Gastrocnemius medialis (tissue), 4 donors: ENCODE measurements around the gene ADAMTSL3. TPM values are rescaled to one million over a fixed set of nuclear protein-coding genes. Genes with fewer than 3 reads are reported as not detected.
"Not testable (repeated sequence)": the region's sequence is repeated elsewhere in the genome, so short reads cannot be mapped to it uniquely, and the experiment has no call there.

Source experiments
- ATAC-seq, 2 donors: fragments of 150-250 bp; one replicate each; pipeline ENCODE4 v1.9.1; 2016
- DNase-seq, 2 donors: peaks; one replicate each; pipeline ENCODE4 v3.0.0-alpha.2; 2019
- H3K27ac ChIP-seq, 4 donors: fragments of 200-600 bp; sonication (generic); 1 replicate in 1 of 4; 2 replicates in 3 of 4; pipeline ENCODE4 v1.5.1; 2016 to 2018; ENCODE audit warnings: mild to moderate bottlenecking in 2 of 4, moderate library complexity in 1 of 4
- H3K27me3 ChIP-seq, 3 donors: fragments of 200-600 bp; sonication (generic) in 2 of 3; 1 replicate in 1 of 3; 2 replicates in 2 of 3; pipeline versions ENCODE4 v1.5.1 to v1.6.0; 2016 to 2019; ENCODE audit warnings: mild to moderate bottlenecking in 1 of 3, moderate library complexity in 1 of 3
- H3K36me3 ChIP-seq, 2 donors: fragments of 200-600 bp; sonication (generic) in 1 of 2; one replicate each; pipeline ENCODE4 v1.5.1; 2017 to 2018
- H3K4me1 ChIP-seq, 2 donors: fragments of 200-600 bp; sonication (generic) in 1 of 2; one replicate each; pipeline ENCODE4 v1.5.1; 2016 to 2017; ENCODE audit warnings: mild to moderate bottlenecking in 2 of 2
- H3K4me3 ChIP-seq, 4 donors: fragments of 200-600 bp; sonication (generic) in 3 of 4; 1 replicate in 1 of 4; 2 replicates in 3 of 4; pipeline ENCODE4 v1.5.1; 2016 to 2019; ENCODE audit warnings: mild to moderate bottlenecking in 2 of 4
- H3K9me3 ChIP-seq, 3 donors: fragments of 200-600 bp; sonication (generic) in 2 of 3; 1 replicate in 1 of 3; 2 replicates in 2 of 3; pipeline ENCODE4 v1.5.1; 2016 to 2019
- CTCF ChIP-seq, 5 experiments: fragments of 450-650 bp in 3 of 5; fragments of 200-600 bp in 2 of 5; sonication (generic) in 2 of 5; IDR thresholded peaks in 4 of 5; conservative IDR thresholded peaks in 1 of 5; 1 replicate in 4 of 5; 2 replicates in 1 of 5; pipeline ENCODE4 v1.5.1; 2016 to 2019; ENCODE audit warnings: antibody characterized with exemption in 5 of 5, mild to moderate bottlenecking in 3 of 5, moderate library complexity in 3 of 5
- POLR2A ChIP-seq, 2 donors: fragments of 450-650 bp; IDR thresholded peaks; one replicate each; pipeline ENCODE4 v1.6.1; 2017; ENCODE audit warnings: antibody characterized with exemption in 2 of 2, mild to moderate bottlenecking in 2 of 2, moderate library complexity in 2 of 2
- in situ Hi-C, 4 donors: fragments of 200-750 bp; cut with MboI; loops; one replicate each; pipeline versions ENCODE4 v1.15.0 to v1.8.0; 2017; ENCODE audit warnings: low sequenced_read_pairs in 4 of 4
- intact Hi-C: fragments of 100-400 bp; cut with DNase I; formaldehyde crosslinking; loops from one replicate; pipeline ENCODE4 v1.15.1; 2023; ENCODE audit warnings: low total_unique reads
- total RNA-seq, 4 donors: library from RNA; depleted of rRNA; stranded (reverse); fragments of >200 nt; gene quantifications; one replicate each; pipeline versions ENCODE4 v1.1.0 to v1.2.3, GENCODE V29; 2016

ADAMTSL3 gene
- total RNA-seq, 4 donors from 2014 or later = 0.66 to 2.9 (median 0.76) TPM

GRCh38 chr15:83698294-83698693, 44.4 kb downstream of the ADAMTSL3 start:
- TF ChIP-seq POLR2A (IDR thresholded peaks at IDR 0.05) (no peak), CTCF (IDR thresholded peaks at IDR 0.05 in 4 of 5, conservative IDR thresholded peaks at IDR 0.05 in 1 of 5) (no peak)
- peak overlapping the region in 1 of 4 donors; percentile 34 for H3K27ac ChIP-seq
- peak; percentile 65 to 74 for ATAC-seq
- H3K27me3 ChIP-seq = no peaks in the 10 kb centered on the region
- in situ Hi-C loops (no loop called here), intact Hi-C loops (no loop called here)
- no peaks in the 10 kb centered on the region for H3K36me3 ChIP-seq
- peaks cover 0 to 3% of the 10 kb centered on the region in 2 donors for H3K4me1 ChIP-seq
- H3K9me3 ChIP-seq = no peaks in the 10 kb centered on the region
- peak; percentile 19 to 57 for DNase-seq
- H3K4me3 ChIP-seq = no peak overlapping the region

- Histone ChIP-seq H3K4me1 (peaks cover 0 to 3% of the 10 kb centered on the region in 2 donors), H3K27ac (peak overlapping the region in 1 of 4 donors; percentile 34), H3K4me3 (no peak overlapping the region), H3K36me3 (no peaks in the 10 kb centered on the region), H3K9me3 (no peaks in the 10 kb centered on the region), H3K27me3 (no peaks in the 10 kb centered on the region)
- in situ Hi-C loops = no loop called here
- intact Hi-C loops = no loop called here
- DNase-seq (no peak), ATAC-seq (no peak)
- TF ChIP-seq CTCF (IDR thresholded peaks at IDR 0.05 in 4 of 5, conservative IDR thresholded peaks at IDR 0.05 in 1 of 5) = no peak
- no peak for TF ChIP-seq POLR2A (IDR thresholded peaks at IDR 0.05)
Measured at GRCh38 chr15:83699028-83699427, 45.1 kb downstream of the ADAMTSL3 start.

- Histone ChIP-seq H3K36me3 (no peaks in the 10 kb centered on the region), H3K9me3 (no peaks in the 10 kb centered on the region), H3K4me1 (no peaks in the 10 kb centered on the region), H3K27ac (no peak overlapping the region), H3K27me3 (no peaks in the 10 kb centered on the region), H3K4me3 (no peak overlapping the region)
- in situ Hi-C loops (no loop called here), intact Hi-C loops (no loop called here)
- ATAC-seq = peak; percentile 56 to 83
- peak in 1 of 2 donors; percentile 15 for DNase-seq
- TF ChIP-seq POLR2A (IDR thresholded peaks at IDR 0.05) = no peak
- no peak for TF ChIP-seq CTCF (IDR thresholded peaks at IDR 0.05 in 4 of 5, conservative IDR thresholded peaks at IDR 0.05 in 1 of 5)
Measured at GRCh38 chr15:83700082-83700481, 46.2 kb downstream of the ADAMTSL3 start.

DNA sequence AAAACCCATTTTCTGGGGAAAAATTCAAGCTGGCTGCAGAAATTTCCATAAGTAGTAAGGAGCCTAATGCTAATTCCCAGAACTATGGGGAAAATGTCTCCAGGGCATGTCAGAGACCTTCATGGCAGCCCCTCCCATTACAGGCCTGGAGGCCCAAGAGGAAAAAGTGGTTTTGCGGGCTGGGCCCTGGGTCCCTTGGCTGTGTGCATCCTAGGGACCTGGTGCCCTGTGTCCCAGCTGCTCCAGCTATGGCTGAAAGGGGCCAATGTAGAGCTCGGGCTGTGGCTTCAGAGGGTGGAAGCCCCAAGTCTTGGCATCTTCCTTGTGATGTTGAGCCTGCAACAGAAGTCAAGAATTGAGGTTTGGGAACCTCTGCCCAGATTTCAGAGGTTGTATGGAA, 48.4 kb downstream of the ADAMTSL3 start:
- DNase-seq, H3K36me3 ChIP-seq, intact Hi-C loops, H3K27me3 ChIP-seq, H3K9me3 ChIP-seq, in situ Hi-C loops, ATAC-seq, H3K4me1 ChIP-seq, H3K27ac ChIP-seq, H3K4me3 ChIP-seq: not testable (repeated sequence)

DNA sequence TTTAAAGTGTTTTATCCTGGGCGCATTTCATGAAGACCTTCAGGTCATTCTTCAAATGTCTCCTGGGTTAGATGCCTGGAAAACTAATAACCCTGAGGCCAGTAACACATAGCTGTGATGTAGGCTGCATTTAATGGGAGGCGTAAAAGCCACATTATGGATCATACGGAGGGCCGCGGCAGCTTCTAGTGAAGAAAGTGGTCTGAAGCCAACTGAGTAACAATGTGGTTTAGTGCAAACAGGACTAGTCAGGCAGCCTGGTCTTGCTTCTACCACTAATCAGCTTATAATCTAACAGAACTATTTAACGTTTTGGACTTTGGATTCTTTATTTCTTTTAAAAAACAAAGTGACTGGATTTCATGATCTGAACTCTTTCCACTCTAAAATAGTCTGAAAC, 54.4 kb downstream of the ADAMTSL3 start:
- H3K27ac ChIP-seq = no peak overlapping the region
- ATAC-seq = no peak
- in situ Hi-C loops = no loop called here
- H3K4me1 ChIP-seq = no peaks in the 10 kb centered on the region
- no peaks in the 10 kb centered on the region for H3K36me3 ChIP-seq
- no peaks in the 10 kb centered on the region for H3K9me3 ChIP-seq
- no peak for TF ChIP-seq CTCF (IDR thresholded peaks at IDR 0.05 in 4 of 5, conservative IDR thresholded peaks at IDR 0.05 in 1 of 5)
- TF ChIP-seq POLR2A (IDR thresholded peaks at IDR 0.05) = no peak
- no peaks in the 10 kb centered on the region for H3K27me3 ChIP-seq
- H3K4me3 ChIP-seq = no peak overlapping the region
- intact Hi-C loops = no loop called here
- no peak for DNase-seq
